Breast epithelium (tissue), 4 donors: ENCODE results near the gene KCNS1. TPM values are rescaled to one million over a fixed set of nuclear protein-coding genes. Genes with fewer than 3 reads are reported as not detected.

Experiments used
- DNase-seq, 2 donors: peaks; one replicate each; pipeline ENCODE4 v3.0.0-alpha.2; 2019; ENCODE audit warnings: low spot score in 2 of 2
- H3K27ac ChIP-seq, 2 donors: fragments of 200-600 bp; sonication (generic) in 1 of 2; one replicate each; pipeline ENCODE4 v1.5.1; 2016 to 2019; ENCODE audit warnings: mild to moderate bottlenecking in 1 of 2
- H3K27me3 ChIP-seq, 2 donors: fragments of 200-600 bp; sonication (generic) in 1 of 2; one replicate each; pipeline versions ENCODE4 v1.5.1 to v1.6.0; 2017 to 2019; ENCODE audit warnings: control low read depth in 1 of 2, mild to moderate bottlenecking in 1 of 2
- H3K36me3 ChIP-seq: fragments of 200-600 bp; one replicate; pipeline ENCODE4 v1.5.1; 2019
- H3K4me1 ChIP-seq, 2 donors: fragments of 200-600 bp; sonication (generic); one replicate each; pipeline ENCODE4 v1.5.1; 2016 to 2019; ENCODE audit warnings: control low read depth in 1 of 2
- H3K4me3 ChIP-seq, 3 donors: fragments of 200-600 bp; sonication (generic); 1 replicate in 2 of 3; 2 replicates in 1 of 3; pipeline ENCODE4 v1.5.1; 2016 to 2019; ENCODE audit warnings: mild to moderate bottlenecking in 3 of 3, moderate library complexity in 2 of 3
- H3K9me3 ChIP-seq, 2 donors: fragments of 200-600 bp; sonication (generic) in 1 of 2; one replicate each; pipeline ENCODE4 v1.5.1; 2016 to 2019; ENCODE audit warnings: control low read depth in 1 of 2
- POLR2A ChIP-seq: fragments of 450-650 bp; IDR thresholded peaks from one replicate; pipeline ENCODE4 v1.6.1; 2016; ENCODE audit warnings: antibody characterized with exemption, mild to moderate bottlenecking, moderate library complexity
- POLR2AphosphoS5 ChIP-seq, 3 donors: sonication (generic); formaldehyde crosslinking; IDR thresholded peaks; one replicate each; pipeline ENCODE4 v1.6.1; 2017; ENCODE audit warnings: antibody characterized with exemption in 3 of 3
- intact Hi-C: fragments of 100-400 bp; cut with DNase I; formaldehyde crosslinking; loops from one replicate; pipeline ENCODE4 v1.15.1; 2023; ENCODE audit warnings: low total_unique reads
- total RNA-seq, 3 donors: library from RNA; depleted of rRNA; stranded (reverse); fragments of >200 nt; gene quantifications; one replicate each; pipeline ENCODE4 v1.1.0, GENCODE V29; 2016
- TF ChIP-seq, protein P1 (sequence below), 3 donors: fragments of 450-650 bp; IDR thresholded peaks; one replicate each; pipeline ENCODE4 v1.5.1; 2016 to 2017; ENCODE audit warnings: antibody characterized with exemption in 3 of 3, mild to moderate bottlenecking in 3 of 3, moderate library complexity in 3 of 3

KCNS1 gene
- total RNA-seq, 3 donors from 2014 or later = 0.44 TPM; not detected in 2

DNA sequence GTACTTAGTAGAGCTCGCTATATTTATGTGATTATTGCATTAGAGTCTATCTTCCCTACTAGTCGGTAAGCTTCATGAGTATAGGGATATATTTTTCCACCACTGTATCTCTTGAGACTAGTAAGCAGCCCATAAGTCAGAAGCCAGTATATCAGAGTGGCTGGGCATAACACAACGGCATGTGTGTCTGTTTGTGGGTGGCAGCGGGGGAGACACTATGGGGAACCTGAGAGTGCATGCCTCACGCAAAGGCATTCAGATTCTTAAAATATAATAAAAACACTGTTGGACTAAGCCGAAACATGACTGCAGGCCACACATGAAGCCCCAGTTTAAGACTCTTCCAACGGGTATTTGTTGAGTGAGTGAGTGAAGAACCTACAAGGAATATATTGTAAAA lies 8.0 kb downstream of the KCNS1 start:
- no peak for DNase-seq
- Histone ChIP-seq H3K9me3 (no peaks in the 10 kb centered on the region), H3K27me3 (peaks cover 2 to 21% of the 10 kb centered on the region in 2 donors), H3K4me3 (no peak overlapping the region), H3K4me1 (no peaks in the 10 kb centered on the region), H3K36me3 (no peaks in the 10 kb centered on the region), H3K27ac (no peak overlapping the region)
- intact Hi-C loops = no loop called here
- TF ChIP-seq, protein P1, sequence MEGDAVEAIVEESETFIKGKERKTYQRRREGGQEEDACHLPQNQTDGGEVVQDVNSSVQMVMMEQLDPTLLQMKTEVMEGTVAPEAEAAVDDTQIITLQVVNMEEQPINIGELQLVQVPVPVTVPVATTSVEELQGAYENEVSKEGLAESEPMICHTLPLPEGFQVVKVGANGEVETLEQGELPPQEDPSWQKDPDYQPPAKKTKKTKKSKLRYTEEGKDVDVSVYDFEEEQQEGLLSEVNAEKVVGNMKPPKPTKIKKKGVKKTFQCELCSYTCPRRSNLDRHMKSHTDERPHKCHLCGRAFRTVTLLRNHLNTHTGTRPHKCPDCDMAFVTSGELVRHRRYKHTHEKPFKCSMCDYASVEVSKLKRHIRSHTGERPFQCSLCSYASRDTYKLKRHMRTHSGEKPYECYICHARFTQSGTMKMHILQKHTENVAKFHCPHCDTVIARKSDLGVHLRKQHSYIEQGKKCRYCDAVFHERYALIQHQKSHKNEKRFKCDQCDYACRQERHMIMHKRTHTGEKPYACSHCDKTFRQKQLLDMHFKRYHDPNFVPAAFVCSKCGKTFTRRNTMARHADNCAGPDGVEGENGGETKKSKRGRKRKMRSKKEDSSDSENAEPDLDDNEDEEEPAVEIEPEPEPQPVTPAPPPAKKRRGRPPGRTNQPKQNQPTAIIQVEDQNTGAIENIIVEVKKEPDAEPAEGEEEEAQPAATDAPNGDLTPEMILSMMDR (IDR thresholded peaks at IDR 0.05) = no peak
- TF ChIP-seq POLR2AphosphoS5 (IDR thresholded peaks at IDR 0.05) = no peak
- no peak for TF ChIP-seq POLR2A

DNA sequence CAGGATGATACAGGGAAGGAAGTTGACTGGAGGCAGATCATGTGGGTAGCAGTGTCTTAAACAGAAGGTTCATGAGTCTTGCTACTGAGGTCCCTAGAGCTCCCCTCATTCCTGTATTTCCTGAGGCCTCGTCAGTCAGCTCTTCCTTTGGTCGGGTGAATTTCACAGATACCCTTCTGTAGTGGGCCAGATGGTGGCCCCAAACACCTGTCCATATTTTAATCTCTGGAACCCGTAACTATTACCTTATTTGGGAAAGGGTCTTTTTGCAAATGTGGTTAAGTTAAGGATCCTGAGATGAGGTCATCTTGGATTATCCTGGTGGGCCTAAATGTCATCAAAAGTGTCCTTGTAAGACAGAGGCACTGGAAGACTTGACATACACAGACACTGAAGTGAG lies 9.6 kb downstream of the KCNS1 start:
- no peaks in the 10 kb centered on the region for H3K4me1 ChIP-seq
- H3K27ac ChIP-seq = no peak overlapping the region
- no peak for DNase-seq
- H3K9me3 ChIP-seq = no peaks in the 10 kb centered on the region
- peaks cover 0 to 6% of the 10 kb centered on the region in 2 donors for H3K27me3 ChIP-seq
- H3K36me3 ChIP-seq = no peaks in the 10 kb centered on the region
- H3K4me3 ChIP-seq = no peak overlapping the region
- intact Hi-C loops = no loop called here
- TF ChIP-seq POLR2A (no peak), POLR2AphosphoS5 (IDR thresholded peaks at IDR 0.05) (no peak)
- TF ChIP-seq, protein P1 (IDR thresholded peaks at IDR 0.05) = no peak

DNA sequence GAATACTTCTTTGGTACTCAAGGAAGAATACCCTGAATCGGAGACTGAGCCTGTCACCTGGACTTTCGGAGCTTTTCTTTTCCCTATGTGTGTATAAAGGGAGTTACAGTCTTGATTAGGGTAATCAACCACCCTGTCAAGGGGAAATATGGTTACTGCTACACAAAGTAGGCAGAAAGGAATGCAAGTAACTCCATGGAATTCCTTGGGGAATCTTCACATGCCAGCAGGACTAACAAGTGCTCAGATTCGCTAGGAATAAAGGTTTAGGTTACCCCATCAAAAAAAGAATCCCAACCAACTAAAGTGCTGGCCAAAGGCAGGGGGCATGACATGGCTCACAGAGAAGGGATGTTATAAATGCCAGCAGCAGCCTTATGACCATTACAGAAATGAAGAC lies 10.4 kb downstream of the KCNS1 start:
- Histone ChIP-seq H3K4me1 (no peaks in the 10 kb centered on the region), H3K36me3 (no peaks in the 10 kb centered on the region), H3K9me3 (no peaks in the 10 kb centered on the region), H3K27me3 (no peaks in the 10 kb centered on the region), H3K27ac (no peak overlapping the region), H3K4me3 (no peak overlapping the region)
- no peak for DNase-seq
- TF ChIP-seq POLR2A = no peak
- TF ChIP-seq POLR2AphosphoS5 (IDR thresholded peaks at IDR 0.05) = no peak
- TF ChIP-seq, protein P1 (IDR thresholded peaks at IDR 0.05) = no peak
- intact Hi-C loops = no loop called here

DNA sequence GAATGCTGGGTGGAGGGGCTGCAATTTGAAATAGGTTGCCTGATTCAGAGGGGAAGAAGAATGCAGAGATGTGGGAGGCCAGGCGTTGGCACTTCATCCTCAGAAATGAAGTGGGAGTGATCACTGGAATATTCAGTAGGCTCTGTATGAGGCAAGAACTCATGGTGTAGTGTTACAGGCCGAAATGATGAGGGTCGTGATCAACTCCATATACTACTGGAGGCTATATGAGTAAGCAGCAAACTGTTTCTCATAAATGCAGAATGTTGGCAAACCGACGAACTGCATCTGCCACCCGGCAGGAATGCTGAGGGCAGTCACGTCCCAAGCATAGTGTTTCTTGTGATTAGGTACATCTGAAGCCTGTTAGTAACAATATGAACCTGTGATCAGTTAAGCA lies 12.7 kb downstream of the KCNS1 start:
- TF ChIP-seq, protein P1 (IDR thresholded peaks at IDR 0.05) = no peak
- TF ChIP-seq POLR2A (no peak), POLR2AphosphoS5 (IDR thresholded peaks at IDR 0.05) (no peak)

DNA sequence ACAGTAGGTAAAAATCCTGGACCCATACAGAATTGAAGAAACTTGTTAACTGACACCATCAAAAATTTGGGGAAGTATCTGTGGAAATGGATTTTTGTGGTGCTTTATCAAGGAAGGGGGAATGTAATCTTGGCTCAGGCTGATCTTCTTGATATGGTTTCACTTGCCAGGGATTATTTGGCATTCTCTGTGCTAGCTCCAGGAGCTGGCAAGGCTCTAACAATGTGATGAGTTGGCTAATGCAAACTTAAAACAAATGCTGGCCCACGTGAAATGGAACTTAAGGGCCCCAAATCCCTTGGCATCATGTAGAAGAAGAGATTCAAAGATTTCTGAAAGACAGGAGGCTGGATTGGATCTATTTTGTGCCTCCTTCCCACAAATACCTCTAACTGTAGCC lies 13.1 kb downstream of the KCNS1 start:
- Histone ChIP-seq H3K36me3 (no peaks in the 10 kb centered on the region), H3K9me3 (peaks cover 0 to 1% of the 10 kb centered on the region in 2 donors), H3K27ac (no peak overlapping the region), H3K4me3 (no peak overlapping the region), H3K27me3 (no peaks in the 10 kb centered on the region), H3K4me1 (no peaks in the 10 kb centered on the region)
- TF ChIP-seq, protein P1 (IDR thresholded peaks at IDR 0.05) = no peak
- TF ChIP-seq POLR2A (no peak), POLR2AphosphoS5 (IDR thresholded peaks at IDR 0.05) (no peak)
- intact Hi-C loops = no loop called here
- DNase-seq = no peak

More for the DNA sequence above, 12.7 kb downstream of the KCNS1 start:
- intact Hi-C loops = no loop called here
- Histone ChIP-seq H3K4me3 (no peak overlapping the region), H3K4me1 (no peaks in the 10 kb centered on the region), H3K27me3 (no peaks in the 10 kb centered on the region), H3K36me3 (no peaks in the 10 kb centered on the region), H3K27ac (no peak overlapping the region), H3K9me3 (no peaks in the 10 kb centered on the region)
- no peak for DNase-seq
